ENCODE results near the gene CIBAR2.
A peak's percentile ranks its signal among the peaks of the same experiment; 100 is the strongest.

Gene CIBAR2

GRCh38 chr16:85144026-85144915, 32.0 kb upstream of the CIBAR2 start:
- no peak for DNase-seq

GRCh38 chr16:85142771-85143211, 30.5 kb upstream of the CIBAR2 start:
- DNase-seq, result no peak

GRCh38 chr16:85142129-85142513, 29.8 kb upstream of the CIBAR2 start:
- DNase-seq, result no peak

- no peak for DNase-seq
These were observed 29.3 kb upstream of the CIBAR2 start for GRCh38 chr16:85141491-85142128.

DNA sequence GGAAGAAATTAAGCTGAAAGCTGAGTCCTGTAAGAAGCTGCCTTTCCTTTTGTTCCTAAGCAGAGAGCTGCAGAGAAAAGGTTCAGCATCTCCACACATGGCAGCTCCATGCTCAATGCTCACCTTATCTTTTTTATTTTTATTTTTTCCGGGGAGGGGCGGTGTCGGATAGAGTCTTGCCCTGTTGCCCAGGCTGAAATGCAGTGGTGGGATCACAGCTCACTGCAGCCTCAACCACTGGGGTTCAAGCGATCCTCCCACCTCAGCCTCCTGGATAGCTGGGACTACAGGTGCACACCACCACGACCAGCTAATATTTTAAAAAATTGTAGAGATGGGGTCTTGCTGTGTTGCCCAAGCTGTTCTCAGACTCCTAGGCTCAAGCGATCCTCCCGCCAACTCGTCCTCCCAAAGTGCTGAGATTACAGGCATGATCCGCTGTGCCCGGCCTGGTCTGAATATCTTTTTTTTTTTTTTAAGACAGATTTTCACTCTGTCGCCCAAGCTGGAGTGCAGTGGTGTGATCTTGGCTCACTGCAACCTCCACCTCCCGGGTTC, 28.3 kb upstream of the CIBAR2 start:
- DNase-seq, result no peak

DNA sequence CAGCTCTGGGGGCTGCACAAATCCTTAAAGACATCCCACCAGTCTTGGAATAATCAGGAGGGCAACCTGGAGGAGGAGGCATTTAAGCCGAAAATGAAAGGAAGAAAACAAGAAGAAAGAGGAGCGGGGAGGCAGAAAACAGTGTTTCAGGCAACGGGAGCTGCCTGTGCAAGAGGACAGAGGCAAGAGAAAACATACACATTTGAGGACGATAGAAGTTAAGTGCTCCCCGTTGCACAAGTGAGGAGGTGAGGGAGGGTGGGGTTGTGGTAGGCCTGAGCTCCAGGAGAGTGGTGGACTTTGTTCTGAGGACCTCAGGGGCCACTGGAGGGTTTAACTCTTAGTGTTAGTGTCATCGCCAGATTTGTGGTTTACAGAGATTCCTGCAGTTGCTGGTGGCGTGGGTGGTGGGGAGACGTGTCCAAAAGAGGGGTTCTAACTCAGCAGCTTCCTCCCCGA, 27.6 kb upstream of the CIBAR2 start:
- DNase-seq, result no peak

DNA sequence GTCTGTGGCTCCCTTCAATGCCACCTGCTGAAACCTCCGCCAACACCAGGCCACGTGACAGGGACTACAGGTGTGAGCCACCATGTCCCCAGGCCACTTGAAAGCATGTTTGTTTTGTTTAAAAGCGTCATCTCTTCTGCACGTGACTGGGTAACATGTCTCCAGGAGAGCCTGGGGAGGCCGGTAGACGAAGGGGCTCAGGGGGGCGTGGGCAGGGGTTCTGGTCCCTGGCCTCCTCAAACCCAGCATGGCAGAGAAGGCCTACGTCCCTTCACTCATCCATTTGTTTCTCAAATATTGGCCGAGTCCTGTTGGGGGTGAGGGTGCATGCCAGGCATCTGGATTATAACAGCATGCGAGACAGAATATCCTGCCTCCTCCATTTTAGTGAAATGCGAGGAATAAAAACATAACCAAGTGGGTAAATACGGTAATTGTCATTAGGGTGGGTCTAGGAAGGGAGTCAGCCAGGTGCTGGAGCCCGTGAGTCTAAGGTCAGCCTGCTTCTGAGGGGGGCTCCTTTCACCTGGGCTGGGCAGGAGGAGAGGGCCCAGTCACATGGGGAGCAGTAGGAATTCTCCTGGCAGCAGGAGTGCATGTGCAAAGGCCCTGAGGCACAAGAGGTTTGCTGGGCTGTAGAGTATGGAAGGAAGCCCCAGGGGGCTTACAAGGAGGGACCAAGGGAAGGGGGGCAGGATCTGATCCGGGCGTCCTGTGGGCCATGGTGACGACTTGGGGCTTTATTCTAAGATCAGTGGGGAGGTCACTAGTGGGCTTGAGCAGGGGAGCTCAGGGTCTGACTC, 26.8 kb upstream of the CIBAR2 start:
- DNase-seq, result peak; percentile 33

GRCh38 chr16:85138073-85138824, 26.0 kb upstream of the CIBAR2 start:
- no peak for DNase-seq

- DNase-seq, result no peak
These were observed 25.2 kb upstream of the CIBAR2 start for GRCh38 chr16:85137323-85138072.

GRCh38 chr16:85136702-85137322, 24.5 kb upstream of the CIBAR2 start:
- DNase-seq, result no peak

- DNase-seq, result no peak
These were observed 24.0 kb upstream of the CIBAR2 start for GRCh38 chr16:85136213-85136701.

DNA sequence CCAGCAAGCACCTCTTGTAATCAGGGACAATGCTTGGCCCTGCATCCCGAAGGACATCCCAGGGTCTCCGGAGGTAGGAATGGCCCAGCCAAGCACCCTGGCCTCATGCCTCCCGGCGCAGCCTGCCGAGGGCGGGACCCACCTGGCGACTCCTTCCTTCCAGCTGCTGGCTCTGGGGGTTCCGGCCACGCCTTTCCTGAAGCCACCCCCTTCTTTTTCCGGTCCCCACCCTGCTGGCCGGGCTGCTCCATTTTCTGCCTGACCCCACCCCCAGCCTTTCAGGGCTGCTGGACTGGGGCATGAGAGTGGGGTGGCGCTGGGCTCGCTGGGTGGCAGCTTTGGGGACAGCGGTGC, 22.5 kb upstream of the CIBAR2 start:
- no peak for DNase-seq

- no peak for DNase-seq
These were observed 22.0 kb upstream of the CIBAR2 start for GRCh38 chr16:85134076-85134788.

DNA sequence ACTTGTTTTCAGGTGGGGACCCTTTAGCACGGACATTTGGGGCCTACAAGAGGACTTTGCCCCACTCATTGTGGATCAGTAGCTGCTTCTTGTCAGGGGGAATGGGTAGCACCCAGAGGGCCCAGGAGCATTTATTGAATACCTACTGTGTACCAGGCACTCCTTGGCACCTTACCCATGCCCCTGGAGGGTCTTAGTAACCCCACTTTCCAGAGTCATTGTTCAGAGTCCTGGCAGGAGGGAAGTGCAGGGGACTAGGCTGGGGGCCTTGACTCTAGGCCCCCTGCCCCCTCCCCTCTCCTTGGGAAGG, 21.0 kb upstream of the CIBAR2 start:
- no peak for DNase-seq

DNA sequence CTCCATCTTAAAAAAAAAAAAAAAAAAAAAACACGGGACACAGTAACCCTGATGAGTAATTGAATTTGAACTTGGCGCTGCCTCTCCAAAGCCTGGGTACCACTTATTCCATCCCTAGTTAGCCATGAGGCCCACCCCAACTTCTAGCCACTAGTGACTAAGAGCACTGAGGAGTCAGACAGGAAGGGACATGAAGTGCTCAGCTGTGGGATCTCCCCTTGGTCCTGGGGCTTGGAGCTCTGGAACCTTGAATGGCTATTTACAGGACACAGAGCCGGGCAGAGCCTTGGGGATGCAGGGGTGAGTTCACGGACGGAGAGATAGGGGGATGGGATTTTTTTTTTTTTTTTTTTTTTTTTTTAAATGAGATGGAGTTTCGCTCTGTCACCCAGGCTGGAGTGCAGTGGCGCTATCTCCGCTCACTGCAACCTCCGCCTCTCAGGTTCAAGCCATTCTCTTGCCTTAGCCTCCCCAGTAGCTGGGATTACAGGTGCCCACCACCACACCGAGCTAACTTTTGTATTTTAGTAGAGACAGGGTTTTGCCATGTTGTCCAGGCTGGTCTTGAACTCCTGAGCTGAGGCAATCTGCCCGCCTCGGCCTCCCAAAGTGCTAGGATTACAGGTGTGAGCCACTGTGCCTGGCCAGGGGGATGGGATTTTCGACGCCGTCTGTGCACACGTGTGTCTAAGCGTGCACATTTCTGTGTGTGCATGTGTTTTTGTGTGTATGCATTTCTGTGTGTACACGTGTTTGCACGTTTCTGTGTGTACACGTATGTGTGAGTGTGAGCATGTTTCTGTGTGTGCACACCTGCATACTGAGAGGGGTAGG, 20.4 kb upstream of the CIBAR2 start:
- no peak for DNase-seq

DNA sequence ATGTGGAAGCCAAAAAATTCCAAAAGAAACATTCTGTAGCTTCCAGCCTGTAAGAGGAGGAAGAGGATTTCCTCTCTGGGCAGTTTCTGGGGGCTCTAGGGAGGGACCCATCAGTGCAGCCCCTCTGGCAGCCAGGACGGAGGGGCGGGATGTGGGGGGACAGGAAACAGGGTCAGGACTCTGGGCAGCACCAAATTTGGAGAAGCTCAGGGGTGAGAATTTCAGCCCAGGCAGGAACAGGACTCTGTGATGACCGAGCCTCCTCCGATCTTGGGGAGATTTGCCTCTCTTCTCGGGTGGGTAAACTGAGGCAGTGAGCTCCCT, 18.4 kb upstream of the CIBAR2 start:
- DNase-seq, result no peak

DNA sequence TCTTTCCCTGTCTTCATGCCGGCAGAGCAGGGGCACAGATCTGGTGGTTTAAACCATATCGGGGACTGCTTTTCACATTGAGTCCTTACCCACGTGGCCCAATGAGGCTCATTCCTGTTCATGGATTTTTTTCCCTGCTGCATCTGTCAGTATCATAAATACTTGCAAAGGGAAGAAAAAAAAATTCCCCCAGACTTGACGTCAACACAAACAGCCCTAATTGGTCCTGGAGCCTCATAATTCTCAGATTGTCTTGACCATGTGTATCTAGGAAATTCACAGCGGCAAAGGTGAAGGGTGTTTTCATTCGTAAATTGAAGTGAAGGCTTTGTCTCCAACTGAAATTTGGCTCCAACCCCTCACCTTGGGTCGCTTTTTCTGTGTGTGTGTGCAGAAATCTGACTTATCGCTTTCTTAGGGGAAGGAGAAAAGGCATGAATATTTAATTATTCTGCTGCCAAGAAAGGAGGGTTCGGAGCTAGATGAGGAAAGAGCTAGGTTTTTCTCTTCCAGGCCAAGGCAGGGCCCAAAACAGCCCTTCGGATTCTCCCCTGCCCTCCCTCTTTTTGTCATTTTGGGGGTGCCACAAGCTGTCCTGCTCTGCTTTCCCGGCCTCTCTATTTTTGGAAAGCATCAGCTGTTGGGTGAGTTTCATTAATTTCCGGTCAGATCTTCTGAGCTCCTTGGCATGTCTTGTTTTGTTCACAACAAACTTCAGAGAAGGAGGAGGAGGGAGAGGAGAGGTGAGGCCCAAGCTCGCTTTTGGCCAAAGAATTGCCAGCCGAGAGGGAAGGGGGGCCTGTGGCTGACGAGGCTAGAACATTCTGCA, 17.8 kb upstream of the CIBAR2 start:
- no peak for DNase-seq

DNA sequence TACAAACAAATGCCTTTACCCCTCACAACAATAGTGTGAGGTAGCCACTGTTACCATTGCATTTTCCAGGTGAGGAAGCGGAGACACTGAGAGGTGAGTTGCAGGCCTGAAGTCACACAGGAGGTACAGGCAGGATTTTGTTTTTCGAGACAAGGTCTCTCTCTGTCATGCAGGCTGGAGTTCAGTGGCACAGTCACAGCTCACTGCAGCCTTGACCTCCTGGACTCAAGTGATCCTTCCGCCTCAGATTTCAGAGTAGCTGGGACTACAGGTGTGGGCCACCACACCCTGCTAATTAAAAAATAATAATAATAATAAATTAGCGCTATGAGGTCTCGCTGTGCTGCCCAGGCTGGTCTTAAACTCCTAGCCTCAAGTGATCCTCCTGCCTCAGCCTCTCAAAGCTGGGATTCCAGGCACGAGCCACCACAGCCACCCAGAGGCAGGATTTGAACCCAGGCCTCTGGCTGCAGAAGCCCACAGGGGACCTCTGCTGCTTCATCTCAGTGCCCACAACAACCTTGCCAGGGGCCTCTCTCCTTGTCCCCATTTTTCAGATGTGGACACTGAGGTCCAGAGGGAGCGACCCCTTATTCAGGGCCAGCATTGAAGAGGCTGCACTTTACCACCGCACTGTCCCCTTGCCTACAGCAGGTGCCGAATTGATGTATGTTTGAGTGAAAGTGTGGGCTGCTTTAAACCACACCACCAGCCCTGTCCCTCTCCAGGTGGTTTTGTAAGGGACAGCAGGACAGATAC, 16.0 kb upstream of the CIBAR2 start:
- DNase-seq, result no peak
